ENCODE results near the gene PICK1. TPM values are rescaled to one million over a fixed set of nuclear protein-coding genes. Genes with fewer than 3 reads are reported as not detected.
"Not testable (repeated sequence)": the region's sequence is repeated elsewhere in the genome, so short reads cannot be mapped to it uniquely, and the experiment has no call there.

PICK1 gene
- total RNA-seq, 4 donors from 2014 or later: 36.7 to 72.0 (median 61.5) TPM

GRCh38 chr22:38036392-38037062 is 20.7 kb upstream of the PICK1 start:
- Histone ChIP-seq H3K4me1 (peaks cover 38% of the 10 kb centered on the region), H3K27ac (peak overlapping the region; percentile 50), H3K27me3 (no peaks in the 10 kb centered on the region), H3K36me3 (no peaks in the 10 kb centered on the region), H3K4me3 (no peak overlapping the region), H3K9me3 (no peaks in the 10 kb centered on the region)
- 69% methylated on average over 9 of the region's 10 CpGs for WGBS
- no peak for DNase-seq (ENCODE audit: low spot score in 2 of 2)
- TF ChIP-seq CTCF (IDR thresholded peaks at IDR 0.05) (no peak), EP300 (IDR thresholded peaks at IDR 0.05) (no peak), POLR2AphosphoS5 (IDR thresholded peaks at IDR 0.05) (no peak), POLR2A (IDR thresholded peaks at IDR 0.05) (no peak)

GRCh38 chr22:38037367-38038150 is 19.6 kb upstream of the PICK1 start:
- 82% methylated on average over 13 of the region's 13 CpGs for WGBS
- not testable (repeated sequence) for DNase-seq (ENCODE audit: low spot score in 2 of 2); H3K27me3 ChIP-seq; H3K4me3 ChIP-seq; H3K9me3 ChIP-seq; H3K36me3 ChIP-seq
- Histone ChIP-seq H3K4me1 (peaks cover 38% of the 10 kb centered on the region), H3K27ac (peak overlapping the region; percentile 84)

- no peak for DNase-seq (ENCODE audit: low spot score in 2 of 2)
- H3K27ac ChIP-seq: peak overlapping the region; percentile 84
- H3K36me3 ChIP-seq: no peaks in the 10 kb centered on the region
- WGBS: 81% methylated on average over 23 of the region's 23 CpGs
- H3K4me3 ChIP-seq: no peak overlapping the region
- H3K4me1 ChIP-seq: peaks cover 33% of the 10 kb centered on the region
- no peak for TF ChIP-seq CTCF (IDR thresholded peaks at IDR 0.05)
- no peak for TF ChIP-seq EP300 (IDR thresholded peaks at IDR 0.05)
- no peak for TF ChIP-seq POLR2A (IDR thresholded peaks at IDR 0.05)
- TF ChIP-seq POLR2AphosphoS5 (IDR thresholded peaks at IDR 0.05): no peak
- H3K9me3 ChIP-seq: no peaks in the 10 kb centered on the region
- H3K27me3 ChIP-seq: no peaks in the 10 kb centered on the region
Observed at GRCh38 chr22:38038426-38038825, 18.8 kb upstream of the PICK1 start.

GRCh38 chr22:38038890-38039812 is 18.1 kb upstream of the PICK1 start:
- Histone ChIP-seq H3K27me3 (no peaks in the 10 kb centered on the region), H3K27ac (peak overlapping the region; percentile 84), H3K36me3 (no peaks in the 10 kb centered on the region), H3K9me3 (no peaks in the 10 kb centered on the region), H3K4me3 (peak overlapping the region; percentile 21), H3K4me1 (peaks cover 26% of the 10 kb centered on the region)
- WGBS: 52% methylated on average over 20 of the region's 46 CpGs
- TF ChIP-seq POLR2A (IDR thresholded peaks at IDR 0.05) (no peak), CTCF (IDR thresholded peaks at IDR 0.05) (no peak), POLR2AphosphoS5 (IDR thresholded peaks at IDR 0.05) (no peak), EP300 (IDR thresholded peaks at IDR 0.05) (no peak)
- no peak for DNase-seq (ENCODE audit: low spot score in 2 of 2)

GRCh38 chr22:38040953-38041759 is 16.0 kb upstream of the PICK1 start:
- H3K36me3 ChIP-seq: no peaks in the 10 kb centered on the region
- no peaks in the 10 kb centered on the region for H3K9me3 ChIP-seq
- DNase-seq (ENCODE audit: low spot score in 2 of 2): no peak
- H3K27me3 ChIP-seq: no peaks in the 10 kb centered on the region
- no peak overlapping the region for H3K4me3 ChIP-seq
- TF ChIP-seq POLR2AphosphoS5 (IDR thresholded peaks at IDR 0.05) (no peak), POLR2A (IDR thresholded peaks at IDR 0.05) (no peak)
- WGBS: 86% methylated on average over 20 of the region's 20 CpGs
- H3K4me1 ChIP-seq: peaks cover 13% of the 10 kb centered on the region
- no peak overlapping the region for H3K27ac ChIP-seq
